Neural crest cell (in vitro differentiated cells): ENCODE measurements around the gene KCNJ11. TPM values are rescaled to one million over a fixed set of nuclear protein-coding genes. Genes with fewer than 3 reads are reported as not detected.

Experiments
- DNase-seq: peaks from one replicate; pipeline ENCODE4 v3.0.0; 2021; ENCODE audit warnings: low read depth, mixed read lengths, low spot score
- H3K27ac Mint-ChIP-seq: one replicate; pipeline ENCODE4 v1.8.0; 2021; ENCODE audit warnings: mild to moderate bottlenecking, mixed read lengths; ENCODE audit not compliant: unreplicated experiment
- H3K27me3 Mint-ChIP-seq: 2 replicates; pipeline ENCODE4 v1.8.0; 2021; ENCODE audit warnings: low read depth, mild to moderate bottlenecking, mixed read lengths
- H3K36me3 Mint-ChIP-seq: 2 replicates; pipeline ENCODE4 v1.8.0; 2021; ENCODE audit warnings: low read depth, mild to moderate bottlenecking, mixed read lengths
- H3K4me1 Mint-ChIP-seq: 2 replicates; pipeline ENCODE4 v1.8.0; 2021; ENCODE audit warnings: mixed read lengths
- H3K4me3 Mint-ChIP-seq: one replicate; pipeline ENCODE4 v1.8.0; 2021; ENCODE audit warnings: mild to moderate bottlenecking, mixed read lengths
- H3K9me3 Mint-ChIP-seq: 2 replicates; pipeline ENCODE4 v1.8.0; 2021; ENCODE audit warnings: mixed read lengths
- total RNA-seq: library from RNA; stranded (reverse); gene quantifications from 2 replicates; pipeline ENCODE4 v1.2.1, GENCODE V29; 2021
- TF ChIP-seq, protein P1 (sequence below): fragments of 200-600 bp; sonication (generic); conservative IDR thresholded peaks from 2 replicates; pipeline ENCODE4 v1.5.0; 2021; ENCODE audit warnings: antibody characterized with exemption, mild to moderate bottlenecking

The KCNJ11 gene
- total RNA-seq, 1 donor from 2014 or later, result 2.3 TPM

DNA sequence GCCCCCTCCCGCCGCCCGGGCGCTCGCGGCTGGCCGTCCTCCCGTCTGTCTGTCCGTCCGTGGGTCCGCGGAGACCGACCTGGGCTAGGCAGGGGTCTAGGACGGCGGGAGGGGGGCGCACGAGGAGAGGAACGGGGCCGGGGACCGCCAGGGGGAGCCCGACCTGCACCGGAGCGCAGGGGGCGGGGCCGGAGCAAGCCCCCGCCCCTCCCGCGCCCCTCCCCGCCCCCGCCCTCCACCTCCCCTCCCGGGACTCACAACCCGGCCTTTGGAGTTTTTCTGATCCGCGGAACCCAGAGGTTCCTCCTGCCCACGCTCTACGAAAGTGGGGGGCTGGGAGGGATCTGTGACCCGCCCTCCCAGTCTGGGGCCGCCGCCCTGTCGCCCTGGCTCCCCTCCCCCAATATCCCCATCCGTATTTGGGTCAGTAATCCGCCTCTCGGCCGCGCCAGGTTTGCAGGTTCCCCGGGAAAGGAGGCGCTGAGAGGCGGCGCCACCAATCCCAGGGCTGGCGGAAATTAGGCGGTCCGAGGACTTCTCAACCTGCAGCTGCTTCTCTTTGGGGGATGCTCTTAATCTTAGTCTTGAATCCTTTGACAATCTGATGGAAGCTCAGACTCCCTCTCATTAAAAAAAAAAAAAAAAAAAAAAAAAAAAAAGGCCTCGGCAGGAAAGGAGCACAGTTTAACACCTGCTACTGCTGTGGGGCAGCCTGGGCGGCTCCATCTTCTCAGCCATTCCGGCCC is 925 bp upstream of the KCNJ11 start:
- TF ChIP-seq, protein P1, sequence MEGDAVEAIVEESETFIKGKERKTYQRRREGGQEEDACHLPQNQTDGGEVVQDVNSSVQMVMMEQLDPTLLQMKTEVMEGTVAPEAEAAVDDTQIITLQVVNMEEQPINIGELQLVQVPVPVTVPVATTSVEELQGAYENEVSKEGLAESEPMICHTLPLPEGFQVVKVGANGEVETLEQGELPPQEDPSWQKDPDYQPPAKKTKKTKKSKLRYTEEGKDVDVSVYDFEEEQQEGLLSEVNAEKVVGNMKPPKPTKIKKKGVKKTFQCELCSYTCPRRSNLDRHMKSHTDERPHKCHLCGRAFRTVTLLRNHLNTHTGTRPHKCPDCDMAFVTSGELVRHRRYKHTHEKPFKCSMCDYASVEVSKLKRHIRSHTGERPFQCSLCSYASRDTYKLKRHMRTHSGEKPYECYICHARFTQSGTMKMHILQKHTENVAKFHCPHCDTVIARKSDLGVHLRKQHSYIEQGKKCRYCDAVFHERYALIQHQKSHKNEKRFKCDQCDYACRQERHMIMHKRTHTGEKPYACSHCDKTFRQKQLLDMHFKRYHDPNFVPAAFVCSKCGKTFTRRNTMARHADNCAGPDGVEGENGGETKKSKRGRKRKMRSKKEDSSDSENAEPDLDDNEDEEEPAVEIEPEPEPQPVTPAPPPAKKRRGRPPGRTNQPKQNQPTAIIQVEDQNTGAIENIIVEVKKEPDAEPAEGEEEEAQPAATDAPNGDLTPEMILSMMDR, result peak; percentile 87
- DNase-seq, result peak; percentile 78
- Mint-ChIP-seq H3K36me3 (no peaks in the 10 kb centered on the region), H3K27me3 (peaks cover 13% of the 10 kb centered on the region), H3K4me1 (peaks cover 5% of the 10 kb centered on the region), H3K27ac (no peak overlapping the region), H3K9me3 (no peaks in the 10 kb centered on the region), H3K4me3 (peak overlapping the region; percentile 84)

DNA sequence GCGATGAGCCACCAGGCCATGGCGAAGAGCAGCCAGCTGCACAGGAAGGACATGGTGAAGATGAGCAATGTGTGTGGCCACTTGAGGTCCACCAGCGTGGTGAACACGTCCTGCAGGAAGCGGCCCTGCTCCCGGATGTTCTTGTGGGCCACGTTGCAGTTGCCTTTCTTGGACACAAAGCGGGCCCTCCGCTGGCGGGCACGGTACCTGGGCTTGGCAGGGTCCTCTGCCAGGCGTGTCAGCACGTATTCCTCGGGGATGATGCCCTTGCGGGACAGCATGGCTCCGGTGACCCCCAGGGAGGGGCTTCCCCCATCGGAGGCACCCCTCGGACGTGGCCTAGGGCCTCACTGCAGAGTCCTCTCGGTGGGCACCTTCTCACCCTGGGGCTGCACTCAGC is 648 bp downstream of the KCNJ11 start:
- no peak for DNase-seq
- TF ChIP-seq, protein P1, result no peak
- no peaks in the 10 kb centered on the region for H3K36me3 Mint-ChIP-seq
- H3K4me3 Mint-ChIP-seq, result peak overlapping the region; percentile 79
- no peaks in the 10 kb centered on the region for H3K9me3 Mint-ChIP-seq
- H3K4me1 Mint-ChIP-seq, result peaks cover 5% of the 10 kb centered on the region
- H3K27me3 Mint-ChIP-seq, result peaks cover 13% of the 10 kb centered on the region
- H3K27ac Mint-ChIP-seq, result no peak overlapping the region

DNA sequence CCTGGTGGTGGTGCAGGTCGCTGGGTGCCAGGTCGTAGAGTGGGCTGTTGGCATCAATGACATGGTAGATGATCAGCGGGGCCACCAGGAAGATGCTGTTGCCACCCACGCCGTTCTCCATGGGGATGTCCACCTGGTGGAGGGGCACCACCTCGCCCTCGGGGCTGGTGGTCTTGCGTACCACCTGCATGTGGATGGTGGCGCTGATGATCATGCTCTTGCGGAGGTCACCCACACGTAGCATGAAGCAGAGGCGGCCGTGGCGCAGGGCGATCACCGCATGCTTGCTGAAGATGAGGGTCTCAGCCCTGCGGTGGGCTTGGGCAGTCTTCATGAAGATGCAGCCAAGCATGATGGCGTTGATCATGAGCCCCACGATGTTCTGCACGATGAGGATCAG is 1.2 kb downstream of the KCNJ11 start:
- no peak for DNase-seq
- Mint-ChIP-seq H3K27ac (no peak overlapping the region), H3K4me3 (peak overlapping the region; percentile 49)

DNA sequence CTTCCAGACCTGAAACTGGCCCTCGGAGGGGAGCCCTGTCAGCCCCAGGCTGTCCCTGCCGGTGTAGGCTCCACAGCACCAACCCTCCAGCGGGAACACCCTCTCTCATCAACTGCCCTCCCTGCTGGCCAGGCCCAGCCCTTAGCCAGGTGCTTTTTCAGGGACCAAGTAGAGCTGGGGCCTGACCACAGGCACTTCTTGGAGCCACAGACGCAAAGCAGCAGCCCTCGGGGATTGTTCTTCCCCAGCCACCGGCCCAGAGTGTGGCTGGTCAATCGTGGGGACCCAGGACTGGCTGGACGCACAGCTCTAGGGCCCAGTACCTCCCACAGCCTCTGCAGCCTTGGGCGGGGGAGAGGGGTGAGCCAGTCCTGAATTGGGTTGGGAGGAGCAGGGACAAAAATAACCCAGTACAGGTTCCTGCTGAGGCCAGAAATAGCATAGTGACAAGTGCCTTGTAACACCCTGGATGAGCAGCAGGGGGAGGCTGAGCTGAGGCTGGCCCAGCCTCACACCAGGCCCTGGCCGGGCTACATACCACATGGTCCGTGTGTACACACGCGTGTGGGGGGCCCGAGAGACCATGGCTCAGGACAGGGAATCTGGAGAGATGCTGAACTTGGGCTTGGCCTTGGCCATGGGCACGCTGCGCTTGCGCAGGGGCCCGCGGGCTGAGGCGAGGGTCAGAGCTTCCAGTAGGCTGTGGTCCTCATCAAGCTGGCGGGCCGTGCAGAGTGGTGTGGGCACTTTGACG is 2.0 kb downstream of the KCNJ11 start:
- H3K4me3 Mint-ChIP-seq, result peak overlapping the region; percentile 49
- H3K9me3 Mint-ChIP-seq, result no peaks in the 10 kb centered on the region
- peaks cover 13% of the 10 kb centered on the region for H3K27me3 Mint-ChIP-seq
- H3K4me1 Mint-ChIP-seq, result peaks cover 5% of the 10 kb centered on the region
- TF ChIP-seq, protein P1, result peak; percentile 68
- no peaks in the 10 kb centered on the region for H3K36me3 Mint-ChIP-seq
- H3K27ac Mint-ChIP-seq, result no peak overlapping the region
- DNase-seq, result peak; percentile 58

More for the DNA sequence above, 1.2 kb downstream of the KCNJ11 start:
- H3K27me3 Mint-ChIP-seq, result peaks cover 13% of the 10 kb centered on the region
- H3K36me3 Mint-ChIP-seq, result no peaks in the 10 kb centered on the region
- no peaks in the 10 kb centered on the region for H3K9me3 Mint-ChIP-seq
- TF ChIP-seq, protein P1, result no peak
- H3K4me1 Mint-ChIP-seq, result peaks cover 5% of the 10 kb centered on the region

DNA sequence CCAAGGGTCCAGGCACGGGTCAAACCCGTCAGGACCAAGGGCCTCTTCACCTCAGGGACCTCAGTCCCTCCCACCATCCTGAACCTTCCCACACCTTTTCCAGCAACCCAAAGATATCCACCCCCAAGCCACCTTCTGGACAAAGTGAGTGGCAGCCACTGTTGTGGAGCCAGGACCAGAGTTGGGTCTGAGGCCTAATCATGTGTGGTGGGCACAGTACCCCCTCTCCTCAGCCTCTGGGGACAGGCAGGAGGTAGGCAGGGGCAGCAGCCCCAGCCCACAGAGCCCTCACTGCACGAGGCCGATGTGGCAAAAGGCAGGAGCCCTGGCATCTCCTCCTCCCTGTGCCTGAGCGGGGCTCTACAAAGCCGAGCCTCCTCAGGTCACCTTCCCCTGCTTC is 2.5 kb downstream of the KCNJ11 start:
- H3K36me3 Mint-ChIP-seq, result no peaks in the 10 kb centered on the region
- H3K4me3 Mint-ChIP-seq, result no peak overlapping the region
- no peak overlapping the region for H3K27ac Mint-ChIP-seq
- TF ChIP-seq, protein P1, result no peak
- H3K4me1 Mint-ChIP-seq, result peaks cover 5% of the 10 kb centered on the region
- no peaks in the 10 kb centered on the region for H3K9me3 Mint-ChIP-seq
- peaks cover 7% of the 10 kb centered on the region for H3K27me3 Mint-ChIP-seq
- no peak for DNase-seq
